GM10847 (cell line): ENCODE data around the gene PRPS1.

Source experiments
- POLR2A ChIP-seq: IDR thresholded peaks from 2 replicates; pipeline ENCODE4 v1.6.1; 2011; ENCODE audit not compliant: insufficient read length; ENCODE audit errors: extremely low read depth

The PRPS1 gene

DNA sequence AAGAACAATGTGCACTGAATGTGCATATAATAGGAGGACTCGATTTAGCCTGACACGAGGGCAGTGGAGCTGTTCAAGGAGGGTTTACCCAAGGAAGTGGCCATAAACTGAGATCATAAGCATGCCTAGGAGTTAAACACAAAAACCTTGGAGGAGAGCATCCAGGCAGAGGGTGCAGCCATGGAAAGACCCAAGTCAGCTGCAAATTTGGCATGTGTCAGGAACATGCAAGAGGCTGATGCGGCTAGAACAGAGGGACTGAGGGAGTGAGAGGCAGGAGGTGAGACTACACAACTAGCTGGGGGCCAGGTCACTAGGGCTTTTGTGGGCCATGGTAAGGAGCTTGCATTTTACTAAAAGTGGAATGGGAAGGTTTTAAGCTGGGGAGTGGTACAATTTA, 55.6 kb downstream of the PRPS1 start:
- TF ChIP-seq POLR2A, result no peak

- no peak for TF ChIP-seq POLR2A
Measured at GRCh38 chrX:107684956-107685385, 56.7 kb downstream of the PRPS1 start.

DNA sequence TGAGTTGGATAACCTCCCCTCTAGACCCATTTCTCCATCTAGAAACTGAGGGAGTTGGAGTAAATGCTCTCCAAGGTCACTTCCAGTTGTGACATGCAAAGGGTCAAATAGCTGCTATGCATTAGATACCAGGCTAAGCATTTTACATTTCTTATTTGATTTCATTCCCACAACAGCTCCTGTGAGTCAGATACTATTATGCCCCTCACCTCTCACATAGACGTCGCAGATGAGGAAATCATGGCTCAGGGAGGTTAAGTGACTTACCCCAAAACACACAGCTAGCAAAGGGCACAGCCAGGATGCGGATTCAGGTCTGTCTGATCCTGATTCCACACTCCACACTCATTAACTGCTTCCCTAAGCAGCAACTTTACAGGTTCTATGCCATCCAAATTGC, 57.7 kb downstream of the PRPS1 start:
- TF ChIP-seq POLR2A, result no peak

- TF ChIP-seq POLR2A, result no peak
Measured at GRCh38 chrX:107686792-107687191, 58.5 kb downstream of the PRPS1 start.

DNA sequence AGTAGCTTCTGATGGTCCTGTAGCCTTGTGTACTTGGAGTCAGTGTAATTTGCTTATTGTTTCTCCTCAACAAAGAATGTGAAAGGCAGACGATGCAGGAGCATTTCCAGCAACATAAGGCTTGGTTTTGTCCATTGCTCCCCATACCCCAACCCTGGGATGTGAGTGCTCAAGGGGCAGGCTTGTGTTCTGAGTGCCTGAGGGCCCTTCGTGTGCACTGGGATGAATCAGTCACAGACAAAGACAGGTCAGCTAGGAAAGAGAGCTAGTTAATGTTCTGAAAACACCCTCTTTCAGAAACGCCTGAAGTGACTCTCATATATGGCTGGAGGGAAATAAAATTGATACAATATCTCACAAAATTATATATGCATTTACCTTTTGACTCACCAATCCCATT, 59.1 kb downstream of the PRPS1 start:
- TF ChIP-seq POLR2A, result no peak

- TF ChIP-seq POLR2A, result no peak
Measured at GRCh38 chrX:107691024-107691448, 62.7 kb downstream of the PRPS1 start.

- TF ChIP-seq POLR2A, result no peak
Measured at GRCh38 chrX:107699616-107700015, 71.3 kb downstream of the PRPS1 start.

GRCh38 chrX:107700317-107700774, 72.0 kb downstream of the PRPS1 start:
- TF ChIP-seq POLR2A, result no peak
